Fibroblast of pulmonary artery (primary cell): Measurements from ENCODE around the gene SAP25.
A peak's percentile ranks its signal among the peaks of the same experiment; 100 is the strongest.

ENCODE experiments used
- DNase-seq: peaks from one replicate; pipeline ENCODE4 v3.0.0-alpha.2; 2010; ENCODE audit warnings: low read depth
- H3K4me3 ChIP-seq: replicated peaks from 2 replicates; pipeline ENCODE4 v1.5.1; 2011; ENCODE audit warnings: low read depth, mild to moderate bottlenecking, control low read depth, low read length, moderate library complexity
- TF ChIP-seq, protein P1 (sequence below): IDR thresholded peaks from 2 replicates; pipeline ENCODE4 v1.5.1; 2011; ENCODE audit warnings: mild to moderate bottlenecking, control low read depth, low read length, inconsistent platforms; ENCODE audit errors: missing control alignments

SAP25 gene

DNA sequence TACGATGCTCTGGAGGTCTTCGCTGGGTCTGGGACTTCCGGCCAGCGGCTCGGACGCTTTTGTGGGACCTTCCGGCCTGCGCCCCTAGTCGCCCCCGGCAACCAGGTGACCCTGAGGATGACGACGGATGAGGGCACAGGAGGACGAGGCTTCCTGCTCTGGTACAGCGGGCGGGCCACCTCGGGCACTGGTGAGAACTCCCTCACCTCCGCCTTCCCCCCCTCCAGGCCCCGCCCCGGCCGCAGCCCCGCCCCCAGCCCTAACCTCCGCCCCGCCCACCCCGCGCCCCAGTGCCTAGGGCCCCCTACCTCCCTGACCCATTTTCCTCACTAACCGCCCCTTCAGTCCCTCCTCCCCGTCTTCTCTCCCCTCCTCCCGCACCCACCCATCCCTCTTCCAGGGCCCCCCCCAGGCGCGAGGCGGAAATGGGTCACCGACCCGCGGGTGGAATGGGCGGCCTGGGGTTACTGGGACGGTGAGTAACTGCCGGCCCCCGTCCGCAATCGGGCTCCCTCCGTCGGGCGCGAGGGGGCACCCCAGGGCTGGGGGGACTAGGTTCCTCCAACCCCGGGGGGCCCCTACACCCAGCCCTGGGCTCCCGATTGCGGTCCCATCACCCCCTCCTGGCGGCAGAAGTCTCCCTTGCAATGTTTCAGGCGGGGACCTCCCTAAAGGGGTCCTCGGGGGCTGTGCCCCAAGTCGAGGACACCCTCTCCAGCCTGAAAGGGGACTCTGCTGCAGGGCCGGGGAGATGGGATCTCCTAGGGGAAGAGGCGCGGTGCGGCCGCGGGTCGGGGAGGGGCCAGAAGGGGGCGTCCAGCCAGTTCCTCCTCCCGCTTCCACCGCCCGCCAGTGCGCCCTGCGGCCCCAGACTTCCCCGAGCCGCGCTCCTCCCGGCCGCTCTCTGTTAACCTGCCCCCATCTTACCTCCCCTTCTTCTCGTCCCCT is 30.6 kb upstream of the SAP25 start:
- peak overlapping the region; percentile 62 for H3K4me3 ChIP-seq
- DNase-seq, result peak; percentile 67
- TF ChIP-seq, protein P1, sequence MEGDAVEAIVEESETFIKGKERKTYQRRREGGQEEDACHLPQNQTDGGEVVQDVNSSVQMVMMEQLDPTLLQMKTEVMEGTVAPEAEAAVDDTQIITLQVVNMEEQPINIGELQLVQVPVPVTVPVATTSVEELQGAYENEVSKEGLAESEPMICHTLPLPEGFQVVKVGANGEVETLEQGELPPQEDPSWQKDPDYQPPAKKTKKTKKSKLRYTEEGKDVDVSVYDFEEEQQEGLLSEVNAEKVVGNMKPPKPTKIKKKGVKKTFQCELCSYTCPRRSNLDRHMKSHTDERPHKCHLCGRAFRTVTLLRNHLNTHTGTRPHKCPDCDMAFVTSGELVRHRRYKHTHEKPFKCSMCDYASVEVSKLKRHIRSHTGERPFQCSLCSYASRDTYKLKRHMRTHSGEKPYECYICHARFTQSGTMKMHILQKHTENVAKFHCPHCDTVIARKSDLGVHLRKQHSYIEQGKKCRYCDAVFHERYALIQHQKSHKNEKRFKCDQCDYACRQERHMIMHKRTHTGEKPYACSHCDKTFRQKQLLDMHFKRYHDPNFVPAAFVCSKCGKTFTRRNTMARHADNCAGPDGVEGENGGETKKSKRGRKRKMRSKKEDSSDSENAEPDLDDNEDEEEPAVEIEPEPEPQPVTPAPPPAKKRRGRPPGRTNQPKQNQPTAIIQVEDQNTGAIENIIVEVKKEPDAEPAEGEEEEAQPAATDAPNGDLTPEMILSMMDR, result peak; percentile 25

DNA sequence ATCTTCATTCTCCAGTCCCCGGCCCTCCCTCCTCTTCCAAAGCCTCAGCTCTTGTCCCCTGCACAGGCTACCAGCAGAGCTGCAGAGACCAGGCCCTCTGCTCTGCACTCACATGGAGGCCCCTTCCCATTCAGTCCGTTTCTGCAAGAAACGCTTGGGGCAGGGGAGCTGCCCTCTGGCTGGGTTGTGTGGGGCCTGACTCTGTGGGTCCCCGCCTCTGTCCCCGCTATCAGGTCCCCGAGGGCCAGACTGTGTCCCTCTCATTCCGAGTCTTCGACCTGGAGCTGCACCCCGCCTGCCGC is 30.0 kb upstream of the SAP25 start:
- peak overlapping the region; percentile 62 for H3K4me3 ChIP-seq
- TF ChIP-seq, protein P1, result no peak
- DNase-seq, result peak; percentile 24

DNA sequence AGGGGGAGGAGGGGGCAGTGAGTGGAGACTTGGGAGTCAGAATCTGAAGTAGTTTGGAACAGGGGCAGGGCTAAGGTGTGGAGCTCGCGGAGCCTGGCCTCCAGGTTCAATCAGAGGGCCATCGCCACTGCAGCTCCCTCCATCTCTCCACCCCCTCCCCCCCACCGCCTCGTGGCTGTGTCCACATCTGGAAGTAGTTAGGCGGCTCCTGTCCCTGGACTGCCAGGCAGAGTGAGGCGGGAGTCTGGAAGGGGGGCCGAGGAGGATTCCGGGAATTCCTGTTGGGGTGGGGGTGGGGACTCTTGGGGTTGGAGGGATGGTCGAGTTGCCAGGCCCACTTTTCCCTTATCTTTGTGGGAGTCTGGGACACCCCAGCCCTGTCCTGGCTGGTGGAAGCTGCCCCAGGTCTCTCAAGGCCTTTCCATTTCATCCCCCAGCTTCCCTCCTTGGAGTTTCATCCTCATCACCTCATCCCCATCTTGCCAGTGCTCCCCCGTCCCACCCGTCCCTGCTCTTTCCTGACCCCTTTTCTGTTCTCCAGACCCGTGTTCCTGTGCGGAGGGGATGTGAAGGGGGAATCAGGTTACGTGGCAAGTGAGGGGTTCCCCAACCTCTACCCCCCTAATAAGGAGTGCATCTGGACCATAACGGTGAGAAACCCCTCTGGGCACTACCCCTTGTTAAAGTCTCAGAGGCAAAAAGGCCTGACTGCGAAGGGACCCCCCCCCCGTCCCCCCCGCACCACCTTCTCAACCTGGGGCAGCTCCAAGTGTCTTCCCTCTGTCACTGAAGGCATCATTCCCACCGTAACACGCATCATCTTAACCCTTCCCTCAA is 29.4 kb upstream of the SAP25 start:
- H3K4me3 ChIP-seq, result peak overlapping the region; percentile 62
- TF ChIP-seq, protein P1, result no peak
- DNase-seq, result peak; percentile 73

DNA sequence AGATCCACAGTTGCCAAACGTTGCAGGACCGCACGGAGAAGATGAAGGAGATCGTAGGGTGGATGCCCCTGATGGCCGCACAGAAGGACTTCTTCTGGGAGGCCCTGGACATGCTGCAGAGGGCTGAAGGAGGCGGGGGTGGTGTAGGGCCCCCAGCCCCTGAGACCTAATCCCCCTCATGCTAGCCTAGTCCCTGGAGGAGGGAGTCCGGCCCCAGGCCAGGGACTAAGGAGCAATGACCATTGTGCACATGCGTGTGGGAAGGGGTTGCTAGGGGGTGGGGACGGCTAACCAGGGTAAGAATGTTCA is 27.0 kb upstream of the SAP25 start:
- no peak overlapping the region for H3K4me3 ChIP-seq
- no peak for DNase-seq
- TF ChIP-seq, protein P1, result no peak

DNA sequence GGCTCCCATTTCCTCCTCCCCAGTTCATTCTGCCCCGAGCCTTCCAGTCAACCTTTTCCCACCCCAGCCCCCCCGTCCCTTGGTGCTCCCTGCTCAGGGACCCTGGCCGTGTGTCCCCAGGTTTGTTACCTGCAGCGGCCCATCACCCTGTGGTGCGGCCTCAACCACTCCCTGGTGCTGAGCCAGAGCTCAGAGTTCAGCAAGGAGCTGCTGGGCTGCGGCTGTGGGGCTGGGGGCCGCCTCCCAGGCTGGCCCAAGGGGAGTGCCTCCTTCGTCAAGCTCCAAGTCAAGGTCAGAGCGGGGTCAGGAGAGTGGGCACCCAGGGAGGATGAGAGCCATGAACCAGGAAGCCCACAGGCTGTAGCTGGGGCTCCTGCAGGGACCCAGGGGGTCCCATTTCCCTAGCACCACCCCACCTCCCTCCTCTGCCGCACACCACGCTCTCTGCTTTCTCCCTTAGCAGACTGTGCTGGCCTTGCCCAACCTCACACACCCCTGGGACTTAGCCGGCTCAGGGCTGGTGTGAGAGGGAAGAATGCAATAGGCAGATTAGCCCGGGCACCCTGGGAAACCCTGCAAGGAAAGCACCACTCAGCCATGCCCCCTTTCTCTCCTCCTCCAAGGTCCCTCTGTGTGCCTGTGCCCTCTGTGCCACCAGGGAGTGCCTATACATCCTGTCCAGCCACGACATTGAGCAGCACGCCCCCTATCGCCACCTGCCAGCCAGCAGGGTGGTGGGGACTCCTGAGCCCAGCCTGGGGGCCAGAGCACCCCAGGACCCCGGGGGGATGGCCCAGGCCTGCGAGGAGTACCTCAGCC is 26.4 kb upstream of the SAP25 start:
- TF ChIP-seq, protein P1, result no peak
- no peak overlapping the region for H3K4me3 ChIP-seq
- no peak for DNase-seq

DNA sequence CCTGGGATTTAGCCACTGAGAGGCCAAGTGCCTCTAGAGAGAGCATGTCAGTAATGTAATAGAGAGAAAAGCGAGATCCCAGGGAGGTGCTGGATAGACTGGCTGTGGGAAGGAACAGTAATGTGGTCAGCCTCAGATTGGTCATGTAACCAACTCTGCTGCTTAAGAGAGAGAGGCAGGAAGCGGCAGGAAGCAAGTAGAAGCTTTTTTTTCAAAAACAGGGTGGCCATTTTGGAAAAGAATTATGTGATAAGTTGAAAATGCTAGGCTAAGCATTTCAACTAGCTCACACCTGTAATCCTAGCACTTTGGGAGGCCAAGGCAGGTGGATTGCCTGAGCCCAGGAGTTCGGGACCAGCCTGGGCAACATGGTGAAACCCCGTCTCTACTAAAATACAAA is 24.7 kb upstream of the SAP25 start:
- TF ChIP-seq, protein P1, result no peak
- DNase-seq, result no peak
- H3K4me3 ChIP-seq, result no peak overlapping the region
